IgD-negative memory B cell (primary cell): ENCODE measurements around the gene C17orf100. TPM values are rescaled to one million over a fixed set of nuclear protein-coding genes. Genes with fewer than 3 reads are reported as not detected.

ENCODE experiments used
- H3K27ac Mint-ChIP-seq, 3 donors: one replicate each; pipeline ENCODE4 v1.8.0; 2020 to 2022; ENCODE audit warnings: mild to moderate bottlenecking in 3 of 3, mixed read lengths in 3 of 3, moderate library complexity in 1 of 3
- H3K27me3 Mint-ChIP-seq: one replicate; pipeline ENCODE4 v1.8.0; 2021; ENCODE audit warnings: mixed read lengths
- H3K36me3 Mint-ChIP-seq: one replicate; pipeline ENCODE4 v1.8.0; 2020; ENCODE audit warnings: mild to moderate bottlenecking, mixed read lengths
- H3K4me1 Mint-ChIP-seq, 3 donors: one replicate each; pipeline ENCODE4 v1.8.0; 2020 to 2022; ENCODE audit warnings: mixed read lengths in 3 of 3, mild to moderate bottlenecking in 1 of 3
- H3K4me3 Mint-ChIP-seq, 4 donors: one replicate each; pipeline ENCODE4 v1.8.0; 2020 to 2022; ENCODE audit warnings: mild to moderate bottlenecking in 4 of 4, mixed read lengths in 4 of 4, moderate library complexity in 3 of 4
- H3K9me3 Mint-ChIP-seq, 3 donors: one replicate each; pipeline ENCODE4 v1.8.0; 2020 to 2021; ENCODE audit warnings: mixed read lengths in 3 of 3, mild to moderate bottlenecking in 1 of 3
- polyA plus RNA-seq: library from polyadenylated mRNA; unstranded; fragments of 300-500 nt; fragmentation: Illumina TruSeq; gene quantifications from one replicate; pipeline ENCODE4 v1.2.3, GENCODE V29; 2021

The C17orf100 gene
- polyA plus RNA-seq, 1 donor from 2014 or later, result 8.0 TPM

GRCh38 chr17:6637458-6637840 is 14.1 kb upstream of the C17orf100 start:
- Mint-ChIP-seq H3K27me3 (no peaks in the 10 kb centered on the region), H3K36me3 (peaks cover 7% of the 10 kb centered on the region), H3K4me3 (peak overlapping the region in 1 of 4 donors; percentile 0), H3K9me3 (peaks cover 0 to 2% (median 0%) of the 10 kb centered on the region in 3 donors), H3K4me1 (peaks cover 12 to 20% (median 17%) of the 10 kb centered on the region in 3 donors), H3K27ac (peak overlapping the region in 1 of 3 donors; percentile 16)

GRCh38 chr17:6638046-6638908 is 13.3 kb upstream of the C17orf100 start:
- Mint-ChIP-seq H3K36me3 (peaks cover 7% of the 10 kb centered on the region), H3K9me3 (peaks cover 0 to 2% (median 0%) of the 10 kb centered on the region in 3 donors), H3K4me3 (peak overlapping the region; percentile 21 to 100 (median 76)), H3K27me3 (no peaks in the 10 kb centered on the region), H3K4me1 (peaks cover 15 to 21% (median 19%) of the 10 kb centered on the region in 3 donors), H3K27ac (peak overlapping the region in 2 of 3 donors; percentile 23)

GRCh38 chr17:6639014-6639585 is 12.5 kb upstream of the C17orf100 start:
- peaks cover 17 to 21% (median 19%) of the 10 kb centered on the region in 3 donors for H3K4me1 Mint-ChIP-seq
- peak overlapping the region in 2 of 3 donors; percentile 39 to 96 for H3K27ac Mint-ChIP-seq
- H3K4me3 Mint-ChIP-seq, result peak overlapping the region; percentile 95 to 100 (median 97)
- H3K9me3 Mint-ChIP-seq, result no peaks in the 10 kb centered on the region
- H3K36me3 Mint-ChIP-seq, result peaks cover 3% of the 10 kb centered on the region
- H3K27me3 Mint-ChIP-seq, result no peaks in the 10 kb centered on the region

- H3K4me3 Mint-ChIP-seq, result peak overlapping the region; percentile 95 to 100 (median 97)
- peaks cover 19 to 21% (median 19%) of the 10 kb centered on the region in 3 donors for H3K4me1 Mint-ChIP-seq
- H3K27ac Mint-ChIP-seq, result peak overlapping the region; percentile 87 to 100 (median 96)
These were observed 11.7 kb upstream of the C17orf100 start for GRCh38 chr17:6639586-6640535.

GRCh38 chr17:6640536-6641246 is 10.9 kb upstream of the C17orf100 start, which contains the start of the genes KIAA0753 and TXNDC17:
TSS of gene KIAA0753 (minus strand) at chr17:6640711. CDS start at chr17:6635103, 5,608 bp downstream.
TSS of gene TXNDC17 (plus strand) at chr17:6641060. CDS start at chr17:6641083, 23 bp downstream.
- peak within 1 kb of the TSS; percentile 87 to 100 (median 96) for H3K27ac Mint-ChIP-seq
- peaks cover 19 to 23% (median 21%) of the 10 kb centered on the region in 3 donors for H3K4me1 Mint-ChIP-seq
- peaks cover 1% of the 10 kb centered on the region for H3K36me3 Mint-ChIP-seq
- no peaks in the 10 kb centered on the region for H3K27me3 Mint-ChIP-seq
- peak within 1 kb of the TSS; percentile 95 to 100 (median 97) for H3K4me3 Mint-ChIP-seq
- no peaks in the 10 kb centered on the region for H3K9me3 Mint-ChIP-seq

More at GRCh38 chr17:6639586-6640535, 11.7 kb upstream of the C17orf100 start:
- Mint-ChIP-seq H3K36me3 (no peaks in the 10 kb centered on the region), H3K27me3 (no peaks in the 10 kb centered on the region), H3K9me3 (no peaks in the 10 kb centered on the region)

- Mint-ChIP-seq H3K27me3 (no peaks in the 10 kb centered on the region), H3K4me3 (peak overlapping the region; percentile 95 to 100 (median 97)), H3K4me1 (peaks cover 21 to 24% (median 23%) of the 10 kb centered on the region in 3 donors), H3K27ac (peak overlapping the region; percentile 87 to 100 (median 96)), H3K36me3 (peaks cover 1% of the 10 kb centered on the region), H3K9me3 (no peaks in the 10 kb centered on the region)
These were observed 10.2 kb upstream of the C17orf100 start for GRCh38 chr17:6641247-6641863.

- H3K4me3 Mint-ChIP-seq, result peak overlapping the region; percentile 28 to 98 (median 70)
- peak overlapping the region; percentile 35 to 96 (median 46) for H3K27ac Mint-ChIP-seq
- no peaks in the 10 kb centered on the region for H3K27me3 Mint-ChIP-seq
- no peaks in the 10 kb centered on the region for H3K9me3 Mint-ChIP-seq
- peaks cover 20 to 28% (median 25%) of the 10 kb centered on the region in 3 donors for H3K4me1 Mint-ChIP-seq
- H3K36me3 Mint-ChIP-seq, result peaks cover 1% of the 10 kb centered on the region
These were observed 9.0 kb upstream of the C17orf100 start for GRCh38 chr17:6642592-6642991.

GRCh38 chr17:6643451-6644125 is 8.0 kb upstream of the C17orf100 start:
- H3K4me3 Mint-ChIP-seq, result peak overlapping the region in 2 of 4 donors; percentile 45 to 98
- peaks cover 24 to 35% (median 30%) of the 10 kb centered on the region in 3 donors for H3K4me1 Mint-ChIP-seq
- H3K9me3 Mint-ChIP-seq, result no peaks in the 10 kb centered on the region
- H3K27me3 Mint-ChIP-seq, result no peaks in the 10 kb centered on the region
- H3K27ac Mint-ChIP-seq, result peak overlapping the region in 1 of 3 donors; percentile 96
- peaks cover 1% of the 10 kb centered on the region for H3K36me3 Mint-ChIP-seq

GRCh38 chr17:6648181-6648580 is 3.4 kb upstream of the C17orf100 start:
- peak overlapping the region in 1 of 4 donors; percentile 49 for H3K4me3 Mint-ChIP-seq
- H3K36me3 Mint-ChIP-seq, result peaks cover 1% of the 10 kb centered on the region

GRCh38 chr17:6651919-6652452 is 424 bp downstream of the C17orf100 start:
- H3K4me3 Mint-ChIP-seq, result peak overlapping the region; percentile 79 to 97 (median 84)
- H3K4me1 Mint-ChIP-seq, result peaks cover 39 to 53% (median 51%) of the 10 kb centered on the region in 3 donors
- H3K27ac Mint-ChIP-seq, result peak overlapping the region; percentile 68 to 100 (median 81)
- H3K27me3 Mint-ChIP-seq, result no peaks in the 10 kb centered on the region
- H3K36me3 Mint-ChIP-seq, result no peaks in the 10 kb centered on the region
- H3K9me3 Mint-ChIP-seq, result no peaks in the 10 kb centered on the region

More at GRCh38 chr17:6648181-6648580, 3.4 kb upstream of the C17orf100 start:
- Mint-ChIP-seq H3K27ac (peak overlapping the region in 1 of 3 donors; percentile 74), H3K4me1 (peaks cover 27 to 46% (median 36%) of the 10 kb centered on the region in 3 donors), H3K27me3 (no peaks in the 10 kb centered on the region), H3K9me3 (no peaks in the 10 kb centered on the region)

GRCh38 chr17:6654841-6655731 is 3.5 kb downstream of the C17orf100 start:
- Mint-ChIP-seq H3K9me3 (no peaks in the 10 kb centered on the region), H3K27ac (peak overlapping the region in 1 of 3 donors; percentile 68), H3K4me1 (peaks cover 41 to 45% (median 43%) of the 10 kb centered on the region in 3 donors), H3K27me3 (no peaks in the 10 kb centered on the region), H3K36me3 (peaks cover 2% of the 10 kb centered on the region), H3K4me3 (peak overlapping the region; percentile 67 to 91 (median 79))
